HepG2 (cell line): ENCODE measurements around the gene TRAPPC10. TPM values are rescaled to one million over a fixed set of nuclear protein-coding genes. Genes with fewer than 3 reads are reported as not detected.
"Not testable (repeated sequence)": the region's sequence is repeated elsewhere in the genome, so short reads cannot be mapped to it uniquely, and the experiment has no call there.

Experiments
- ATAC-seq: fragments of 200-7000 bp; cut with Tn5 transposase; 3 replicates; pipeline ENCODE4 v1.9.1; 2020; ENCODE audit warnings: mild to moderate bottlenecking, moderate library complexity
- BruUV-seq: library from RNA; stranded (reverse); fragments of 400-500 nt; replicated peaks from 2 replicates; lab custom pipeline; 2021; lab: Mats Ljungman, UMichigan
- CTCF ChIA-PET: fragments of 300-600 bp; formaldehyde crosslinking; extraction: SDS; loops from one replicate; lab custom pipeline; 2021; ENCODE audit warnings: low total read pairs, inconsistent platforms, low intra/inter-chr PET ratio; lab: Yijun Ruan, JAX
- POLR2A ChIA-PET: fragments of 350-600 bp; sonication (Branson Sonifier 250); formaldehyde crosslinking; loops from one replicate; lab custom pipeline; 2020; ENCODE audit warnings: antibody characterized with exemption, inconsistent platforms; lab: Yijun Ruan, JAX
- DNase-seq: peaks from one replicate; pipeline ENCODE4 v3.0.0-alpha.2; 2015; ENCODE audit warnings: low spot score
- FAIRE-seq: peaks from 3 replicates; lab custom pipeline; 2011; peaks lifted over from hg19 to GRCh38; lab: Jason Lieb, UNC
- H2AFZ ChIP-seq: one replicate; pipeline ENCODE4 v1.6.1; 2011; ENCODE audit warnings: low read length, inconsistent platforms
- H3K27ac ChIP-seq: fragments of 300-600 bp; 3 replicates; pipeline ENCODE4 v1.8.0; 2011; ENCODE audit warnings: mixed run types, mild to moderate bottlenecking, mixed read lengths, low read length, inconsistent platforms; ENCODE audit not compliant: insufficient read depth; ENCODE audit errors: extremely low read length
- H3K27me3 ChIP-seq, 2 experiments: fragments of 200-600 bp in 1 of 2; 2 replicates in 1 of 2; 3 replicates in 1 of 2; pipeline versions ENCODE4 v1.6.0 to v1.8.0; 2011; ENCODE audit warnings: low read length in 2 of 2, mild to moderate bottlenecking in 2 of 2, moderate library complexity in 2 of 2, inconsistent platforms in 1 of 2; ENCODE audit not compliant: insufficient read depth in 2 of 2, control insufficient read depth in 1 of 2
- H3K36me3 ChIP-seq, 2 experiments: fragments of 200-600 bp in 1 of 2; replicated peaks in 1 of 2; 2 replicates in 1 of 2; 3 replicates in 1 of 2; pipeline versions ENCODE4 v1.5.1 to v1.8.0; 2011; ENCODE audit warnings: low read length in 2 of 2, inconsistent platforms in 1 of 2; ENCODE audit not compliant: insufficient read depth in 2 of 2, control insufficient read depth in 1 of 2
- H3K4me1 ChIP-seq: 2 replicates; pipeline ENCODE4 v1.5.1; 2012; ENCODE audit warnings: low read length, inconsistent platforms; ENCODE audit not compliant: insufficient read depth
- H3K4me2 ChIP-seq: 2 replicates; pipeline ENCODE4 v1.6.0; 2011; ENCODE audit warnings: low read depth, low read length, inconsistent platforms
- H3K4me3 ChIP-seq, 3 experiments: fragments of 200-600 bp in 1 of 3; sonication (generic), shearing (Covaris generic) in 1 of 3; replicated peaks in 1 of 3; 2 replicates each; pipeline ENCODE4 v1.5.1; 2011 to 2016; ENCODE audit warnings: low read length in 3 of 3, inconsistent platforms in 2 of 3, low read depth in 2 of 3, mild to moderate bottlenecking in 2 of 3, control low read depth in 1 of 3, mixed read lengths in 1 of 3; ENCODE audit not compliant: insufficient read depth in 1 of 3
- H3K79me2 ChIP-seq: one replicate; pipeline ENCODE4 v1.6.1; 2011; ENCODE audit warnings: low read length, inconsistent platforms; ENCODE audit not compliant: insufficient read depth
- H3K9ac ChIP-seq: 2 replicates; pipeline ENCODE4 v1.6.0; 2011; ENCODE audit warnings: mild to moderate bottlenecking, low read depth, low read length, inconsistent platforms; ENCODE audit not compliant: insufficient read depth
- H3K9me3 ChIP-seq: 2 replicates; pipeline ENCODE4 v1.5.1; 2012; ENCODE audit warnings: mild to moderate bottlenecking, low read length
- H4K20me1 ChIP-seq: 2 replicates; pipeline ENCODE4 v1.6.0; 2011; ENCODE audit warnings: inconsistent platforms, mild to moderate bottlenecking, low read length, moderate library complexity; ENCODE audit not compliant: insufficient read depth
- WGBS: methylation state at CpG from one replicate; pipeline ENCODE4 v1.1.6; 2017; ENCODE audit warnings: low lambda C conversion rate; 5-methylcytosine and 5-hydroxymethylcytosine counted together
- in situ Hi-C: cut with HindIII; loops from 2 replicates; pipeline ENCODE4 v1.10.0; 2017; ENCODE audit warnings: low pct_unique_long_range_greater_than_20kb; ENCODE audit not compliant: extremely low pct_ligation_motif_present
- intact Hi-C: fragments of 100-400 bp; cut with micrococcal nuclease; formaldehyde crosslinking; loops from one replicate; pipeline ENCODE4 v1.10.0; 2022; ENCODE audit not compliant: unreplicated experiment
- polyA plus RNA-seq, 8 experiments: library from polyadenylated mRNA; depleted of rRNA in 3 of 8; stranded (reverse) in 7 of 8; unstranded in 1 of 8; fragments of >200 nt; fragmentation: Illumina TruSeq in 4 of 8; extraction: Trizol in 4 of 8; gene quantifications; 2 replicates each; pipeline versions ENCODE4 v1.2.1 to v1.2.3, GENCODE V29; 2011 to 2016; ENCODE audit warnings: low read depth in 4 of 8, missing spikeins in 1 of 8, mixed read lengths in 1 of 8; ENCODE audit not compliant: insufficient read depth in 1 of 8
- total RNA-seq, 5 experiments: library from RNA; depleted of rRNA; stranded (reverse); fragments of >200 nt; fragmentation: Illumina TruSeq; extraction: Trizol; gene quantifications; 2 replicates each; pipeline ENCODE4 v1.2.3, GENCODE V29; 2016; ENCODE audit warnings: low read depth in 1 of 5

Gene TRAPPC10
- total and polyA plus RNA-seq, 2 of the 13 experiments (the other 11 are each of a cell fraction or from before 2014, with no cell fraction given): 10.6 to 16.5 TPM

DNA sequence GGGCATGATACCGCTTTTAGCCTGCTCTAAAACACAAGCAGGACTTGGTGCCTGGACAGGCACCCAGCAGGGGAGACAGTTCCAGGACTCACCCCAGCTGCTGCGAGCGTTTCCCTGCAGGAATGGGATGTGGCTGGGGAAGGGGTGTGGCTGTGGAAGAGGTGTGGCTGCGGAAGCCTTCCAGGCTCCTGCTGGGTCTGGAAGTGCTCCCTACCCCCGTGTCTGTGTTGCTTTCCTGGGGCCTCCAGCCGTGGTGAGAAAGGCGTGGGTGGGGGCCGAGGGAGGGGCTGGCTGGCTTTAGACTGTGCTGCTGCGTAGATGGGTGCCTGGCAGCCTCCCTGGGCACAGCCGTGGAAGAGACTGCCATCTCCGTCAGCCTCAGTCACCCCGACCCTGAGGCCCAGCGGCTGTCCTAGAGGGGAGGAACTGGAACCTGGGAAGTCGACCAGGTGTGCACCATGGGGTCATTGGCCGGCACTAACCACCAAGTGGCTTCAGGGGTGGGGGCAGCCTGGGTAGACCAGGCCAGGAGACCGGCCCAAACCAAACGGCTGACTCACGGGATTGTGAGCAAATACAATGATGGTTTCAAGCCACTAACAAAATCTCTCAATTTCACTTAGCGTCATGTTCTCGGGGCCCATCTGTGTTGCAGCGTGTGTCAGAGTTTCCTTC lies 141.2 kb downstream of the TRAPPC10 start:
- in situ Hi-C loops, intact Hi-C loops, FAIRE-seq, H3K36me3 ChIP-seq, H3K27me3 ChIP-seq, BruUV-seq, CTCF ChIA-PET, H4K20me1 ChIP-seq, POLR2A ChIA-PET, H3K4me1 ChIP-seq, H3K9ac ChIP-seq, H3K79me2 ChIP-seq, H3K27ac ChIP-seq, ATAC-seq, H3K4me3 ChIP-seq, H3K9me3 ChIP-seq, H3K4me2 ChIP-seq, H2AFZ ChIP-seq, DNase-seq: not testable (repeated sequence)
- 50% methylated on average over 2 of the region's 21 CpGs for WGBS

DNA sequence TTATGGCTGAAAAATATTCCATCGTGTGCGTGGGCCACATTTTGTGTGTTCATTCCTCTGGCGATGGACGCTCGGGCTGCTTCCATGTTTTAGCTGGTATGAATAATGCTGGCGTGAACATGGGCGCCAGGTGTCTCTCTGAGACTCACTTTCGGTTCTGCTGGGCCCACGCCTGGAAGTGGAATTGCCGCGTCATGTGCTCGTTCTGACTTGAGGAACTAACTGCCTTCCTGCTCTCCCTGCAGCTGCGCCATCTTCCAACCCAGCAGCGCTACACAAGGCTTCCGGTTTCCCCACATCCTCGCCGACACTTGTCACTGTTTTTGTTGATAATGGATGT lies 141.8 kb downstream of the TRAPPC10 start:
- FAIRE-seq, H4K20me1 ChIP-seq, H2AFZ ChIP-seq, BruUV-seq, POLR2A ChIA-PET, H3K9ac ChIP-seq, H3K36me3 ChIP-seq, CTCF ChIA-PET, H3K27ac ChIP-seq, intact Hi-C loops, DNase-seq, ATAC-seq, H3K4me3 ChIP-seq, in situ Hi-C loops, H3K27me3 ChIP-seq, H3K4me2 ChIP-seq, H3K4me1 ChIP-seq, H3K79me2 ChIP-seq, H3K9me3 ChIP-seq: not testable (repeated sequence)
- WGBS: 90% methylated on average over 2 of the region's 17 CpGs

DNA sequence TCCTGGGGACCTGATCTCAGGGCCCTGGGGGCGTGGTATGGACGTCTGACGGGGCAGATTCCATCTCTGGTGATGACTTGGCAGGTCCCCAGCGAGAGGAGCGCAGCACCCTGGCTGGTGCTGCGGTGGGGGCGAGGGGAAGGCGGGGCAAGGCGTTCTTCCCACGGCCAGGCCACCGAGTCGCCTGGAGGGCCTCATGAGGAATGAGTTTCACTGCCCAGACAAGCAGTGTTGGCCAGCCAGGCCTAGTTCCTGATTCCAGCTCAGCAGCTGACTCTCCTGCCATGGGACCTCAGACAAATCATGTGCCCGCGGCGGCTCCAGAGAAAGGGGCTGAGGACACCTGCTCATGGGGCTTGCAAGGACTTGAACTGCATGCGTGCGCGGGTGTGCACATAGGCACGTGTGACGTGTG lies 142.7 kb downstream of the TRAPPC10 start:
- H3K27ac ChIP-seq, H2AFZ ChIP-seq, DNase-seq, POLR2A ChIA-PET, intact Hi-C loops, ATAC-seq, BruUV-seq, H3K9me3 ChIP-seq, FAIRE-seq, in situ Hi-C loops, H3K4me2 ChIP-seq, H3K36me3 ChIP-seq, H3K4me1 ChIP-seq, H3K79me2 ChIP-seq, H3K27me3 ChIP-seq, H4K20me1 ChIP-seq, H3K9ac ChIP-seq, H3K4me3 ChIP-seq, CTCF ChIA-PET: not testable (repeated sequence)
- WGBS: no CpG with 5 or more reads among the region's 20 CpGs

DNA sequence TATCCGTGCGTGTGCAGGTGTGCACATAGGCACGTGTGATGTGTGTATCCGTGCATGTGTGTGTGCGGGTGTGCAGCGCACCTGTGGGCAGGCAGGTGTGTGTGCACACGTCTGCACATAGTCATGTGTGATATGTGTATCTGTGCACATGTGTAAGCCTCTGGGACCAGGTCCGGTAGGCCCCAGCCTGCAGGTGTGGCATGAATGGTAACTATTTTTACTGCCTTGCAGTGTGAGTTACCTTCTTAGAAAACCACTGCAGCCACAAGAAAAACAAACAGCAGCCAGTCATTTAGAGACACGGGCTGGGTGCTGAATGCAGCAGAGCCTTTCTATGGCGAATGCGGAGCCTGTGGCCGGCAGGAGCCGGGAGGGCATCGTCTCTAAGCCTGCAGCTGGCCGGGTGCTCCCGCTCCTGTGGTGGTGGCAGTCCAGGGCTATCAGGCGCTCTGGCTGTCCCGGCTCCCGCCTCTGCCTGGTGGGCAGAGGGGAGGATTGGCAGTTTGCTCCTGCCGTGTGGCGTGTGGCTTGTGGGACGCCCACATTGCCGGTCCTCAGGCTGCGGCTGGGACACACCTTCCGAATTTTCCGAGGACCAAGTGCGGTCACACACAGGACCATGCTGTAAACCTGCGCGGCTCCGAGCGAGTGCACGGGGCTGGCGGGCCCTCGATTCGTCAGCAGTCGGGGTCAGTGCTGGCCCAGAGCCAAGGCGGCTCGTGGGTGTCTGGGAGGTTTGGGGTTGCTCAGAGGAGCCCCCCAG lies 143.3 kb downstream of the TRAPPC10 start:
- H3K4me1 ChIP-seq, H3K36me3 ChIP-seq, CTCF ChIA-PET, FAIRE-seq, BruUV-seq, H2AFZ ChIP-seq, ATAC-seq, H3K9ac ChIP-seq, in situ Hi-C loops, H3K9me3 ChIP-seq, H4K20me1 ChIP-seq, H3K4me3 ChIP-seq, H3K27ac ChIP-seq, H3K4me2 ChIP-seq, intact Hi-C loops, H3K27me3 ChIP-seq, DNase-seq, H3K79me2 ChIP-seq, POLR2A ChIA-PET: not testable (repeated sequence)
- WGBS: no CpG with 5 or more reads among the region's 38 CpGs
